Neural progenitor cell (in vitro differentiated cells): ENCODE data around the gene RASGRP3.

Experiments used
- CTCF ChIP-seq: fragments of 200-600 bp; sonication (generic); IDR thresholded peaks from 2 replicates; pipeline ENCODE4 v1.5.1; 2017; ENCODE audit warnings: antibody characterized with exemption, mild to moderate bottlenecking
- EZH2 ChIP-seq: fragments of 200-600 bp; sonication (generic); IDR thresholded peaks from 2 replicates; pipeline ENCODE4 v1.6.1; 2017; ENCODE audit warnings: antibody characterized with exemption, mild to moderate bottlenecking, moderate library complexity
- EZH2phosphoT487 ChIP-seq: fragments of 200-600 bp; sonication (generic); IDR thresholded peaks from 2 replicates; pipeline ENCODE4 v1.6.1; 2017; ENCODE audit warnings: antibody characterized with exemption

- TF ChIP-seq CTCF (no peak), EZH2phosphoT487 (no peak), EZH2 (no peak)
Measured at GRCh38 chr2:33452545-33452944, 23.9 kb upstream of the RASGRP3 start.
